CD4-positive, alpha-beta T cell treated with Interleukin-17A for 1 hour (primary cell): ENCODE results near the gene SLC22A12.

Source experiments
- DNase-seq: peaks from one replicate; pipeline ENCODE4 v3.0.0-alpha.2; 2020

Gene SLC22A12

GRCh38 chr11:64629103-64629502 lies 38.1 kb downstream of the SLC22A12 start:
- no peak for DNase-seq

GRCh38 chr11:64629796-64630562 lies 39.0 kb downstream of the SLC22A12 start:
- DNase-seq, result no peak

- DNase-seq, result no peak
These were observed 40.7 kb downstream of the SLC22A12 start for GRCh38 chr11:64631675-64632074.

GRCh38 chr11:64632237-64632636 lies 41.2 kb downstream of the SLC22A12 start:
- DNase-seq, result no peak

- DNase-seq, result no peak
These were observed 41.6 kb downstream of the SLC22A12 start for GRCh38 chr11:64632654-64633053.

GRCh38 chr11:64633555-64634159 lies 42.6 kb downstream of the SLC22A12 start:
- DNase-seq, result no peak

GRCh38 chr11:64637334-64638017 lies 46.5 kb downstream of the SLC22A12 start:
- no peak for DNase-seq

GRCh38 chr11:64638018-64638665 lies 47.1 kb downstream of the SLC22A12 start:
- no peak for DNase-seq

GRCh38 chr11:64638829-64639228 lies 47.8 kb downstream of the SLC22A12 start:
- no peak for DNase-seq

GRCh38 chr11:64639885-64640284 lies 48.9 kb downstream of the SLC22A12 start:
- no peak for DNase-seq

GRCh38 chr11:64641596-64642417 lies 50.8 kb downstream of the SLC22A12 start:
- no peak for DNase-seq

- no peak for DNase-seq
These were observed 51.4 kb downstream of the SLC22A12 start for GRCh38 chr11:64642418-64642735.

- DNase-seq, result no peak
These were observed 51.8 kb downstream of the SLC22A12 start for GRCh38 chr11:64642871-64643255.

GRCh38 chr11:64643256-64643881 lies 52.3 kb downstream of the SLC22A12 start:
- DNase-seq, result no peak

GRCh38 chr11:64643920-64644646 lies 53.1 kb downstream of the SLC22A12 start:
- no peak for DNase-seq

- no peak for DNase-seq
These were observed 53.7 kb downstream of the SLC22A12 start for GRCh38 chr11:64644647-64645275.

GRCh38 chr11:64647019-64647779 lies 56.2 kb downstream of the SLC22A12 start:
- no peak for DNase-seq

GRCh38 chr11:64648551-64648950 lies 57.5 kb downstream of the SLC22A12 start:
- DNase-seq, result no peak

- no peak for DNase-seq
These were observed 58.3 kb downstream of the SLC22A12 start for GRCh38 chr11:64649291-64649697.

GRCh38 chr11:64650923-64651523 lies 60.0 kb downstream of the SLC22A12 start:
- no peak for DNase-seq
